Activated CD4-positive, alpha-beta T cell treated with anti-CD3 and anti-CD28 coated beads, Interleukin-2, amount 50 U/mL, for 48 hours (primary cell): ENCODE results near the gene SMIM35.

Experiments used
- DNase-seq, 2 experiments: peaks; one replicate each; pipeline ENCODE4 v3.0.0-alpha.2; 2020

Gene SMIM35

GRCh38 chr11:118086913-118087768 lies at the start of gene SMIM35:
Gene SMIM35, minus strand, starts transcription at chr11:118086963. Its CDS starts 206 bp downstream, at chr11:118086757.
- no peak for DNase-seq

- DNase-seq, result no peak
Observed at GRCh38 chr11:118136341-118136740, 49.6 kb upstream of the SMIM35 start.

GRCh38 chr11:118135796-118136165 lies 49.0 kb upstream of the SMIM35 start:
- DNase-seq, result no peak

- DNase-seq, result no peak
Observed at GRCh38 chr11:118135051-118135795, 48.5 kb upstream of the SMIM35 start.

GRCh38 chr11:118133816-118134215 lies 47.1 kb upstream of the SMIM35 start:
- no peak for DNase-seq

GRCh38 chr11:118132385-118133151 lies 45.8 kb upstream of the SMIM35 start:
- DNase-seq, result no peak

GRCh38 chr11:118129471-118130172 lies 42.9 kb upstream of the SMIM35 start:
- no peak for DNase-seq

- DNase-seq, result no peak
Observed at GRCh38 chr11:118128721-118129470, 42.1 kb upstream of the SMIM35 start.

GRCh38 chr11:118128310-118128709 lies 41.5 kb upstream of the SMIM35 start:
- DNase-seq, result no peak

GRCh38 chr11:118126082-118126838 lies 39.5 kb upstream of the SMIM35 start:
- DNase-seq, result no peak

- DNase-seq, result no peak
Observed at GRCh38 chr11:118124929-118125535, 38.3 kb upstream of the SMIM35 start.

- no peak for DNase-seq
Observed at GRCh38 chr11:118120793-118121192, 34.0 kb upstream of the SMIM35 start.

GRCh38 chr11:118117790-118118601 lies 31.2 kb upstream of the SMIM35 start:
- no peak for DNase-seq

GRCh38 chr11:118115048-118115447 lies 28.3 kb upstream of the SMIM35 start:
- DNase-seq, result no peak

- no peak for DNase-seq
Observed at GRCh38 chr11:118114266-118114665, 27.5 kb upstream of the SMIM35 start.

- DNase-seq, result no peak
Observed at GRCh38 chr11:118112711-118113430, 26.1 kb upstream of the SMIM35 start.

- no peak for DNase-seq
Observed at GRCh38 chr11:118111744-118112035, 24.9 kb upstream of the SMIM35 start.

- DNase-seq, result no peak
Observed at GRCh38 chr11:118111019-118111743, 24.4 kb upstream of the SMIM35 start.

- no peak for DNase-seq
Observed at GRCh38 chr11:118109231-118109630, 22.5 kb upstream of the SMIM35 start.
